Endothelial cell (in vitro differentiated cells): ENCODE data around the gene MYH1. TPM values are rescaled to one million over a fixed set of nuclear protein-coding genes. Genes with fewer than 3 reads are reported as not detected.

Experiments used
- DNase-seq: peaks from one replicate; pipeline ENCODE4 v3.0.0; 2021; ENCODE audit warnings: low spot score
- H3K27ac Mint-ChIP-seq: one replicate; pipeline ENCODE4 v1.8.0; 2021; ENCODE audit warnings: mixed read lengths, inconsistent platforms; ENCODE audit not compliant: unreplicated experiment
- H3K27me3 Mint-ChIP-seq: one replicate; pipeline ENCODE4 v1.8.0; 2021; ENCODE audit warnings: mild to moderate bottlenecking, moderate library complexity, mixed read lengths, inconsistent platforms; ENCODE audit not compliant: unreplicated experiment
- H3K36me3 Mint-ChIP-seq: one replicate; pipeline ENCODE4 v1.8.0; 2021; ENCODE audit warnings: mild to moderate bottlenecking, low read depth, mixed read lengths, inconsistent platforms; ENCODE audit not compliant: unreplicated experiment
- H3K4me1 Mint-ChIP-seq: one replicate; pipeline ENCODE4 v1.8.0; 2021; ENCODE audit warnings: mild to moderate bottlenecking, mixed read lengths, inconsistent platforms; ENCODE audit not compliant: unreplicated experiment
- H3K4me3 Mint-ChIP-seq: one replicate; pipeline ENCODE4 v1.8.0; 2021; ENCODE audit warnings: mild to moderate bottlenecking, mixed read lengths, inconsistent platforms; ENCODE audit not compliant: unreplicated experiment
- H3K9me3 Mint-ChIP-seq: one replicate; pipeline ENCODE4 v1.8.0; 2021; ENCODE audit warnings: mixed read lengths, inconsistent platforms; ENCODE audit not compliant: unreplicated experiment
- long read RNA-seq: library from polyadenylated mRNA; unstranded; transcript quantifications from one replicate; pipeline ENCODE4 v2.0.0, GENCODE V29; 2020; ENCODE audit not compliant: unreplicated experiment
- total RNA-seq: library from RNA; stranded (reverse); fragmentation: NEBNext Ultra II Directional; extraction: Animal tissue kit (Norgen Biotek cat#: 25700); gene quantifications from one replicate; pipeline ENCODE4 v1.2.1, GENCODE V29; 2021; ENCODE audit not compliant: unreplicated experiment
- TF ChIP-seq, protein P1 (sequence below): fragments of 200-600 bp; sonication (generic); IDR thresholded peaks from one replicate; pipeline ENCODE4 v1.5.0; 2021; ENCODE audit warnings: antibody characterized with exemption; ENCODE audit not compliant: unreplicated experiment

The MYH1 gene
- not detected for total RNA-seq
- long read RNA-seq, result 0 reads

DNA sequence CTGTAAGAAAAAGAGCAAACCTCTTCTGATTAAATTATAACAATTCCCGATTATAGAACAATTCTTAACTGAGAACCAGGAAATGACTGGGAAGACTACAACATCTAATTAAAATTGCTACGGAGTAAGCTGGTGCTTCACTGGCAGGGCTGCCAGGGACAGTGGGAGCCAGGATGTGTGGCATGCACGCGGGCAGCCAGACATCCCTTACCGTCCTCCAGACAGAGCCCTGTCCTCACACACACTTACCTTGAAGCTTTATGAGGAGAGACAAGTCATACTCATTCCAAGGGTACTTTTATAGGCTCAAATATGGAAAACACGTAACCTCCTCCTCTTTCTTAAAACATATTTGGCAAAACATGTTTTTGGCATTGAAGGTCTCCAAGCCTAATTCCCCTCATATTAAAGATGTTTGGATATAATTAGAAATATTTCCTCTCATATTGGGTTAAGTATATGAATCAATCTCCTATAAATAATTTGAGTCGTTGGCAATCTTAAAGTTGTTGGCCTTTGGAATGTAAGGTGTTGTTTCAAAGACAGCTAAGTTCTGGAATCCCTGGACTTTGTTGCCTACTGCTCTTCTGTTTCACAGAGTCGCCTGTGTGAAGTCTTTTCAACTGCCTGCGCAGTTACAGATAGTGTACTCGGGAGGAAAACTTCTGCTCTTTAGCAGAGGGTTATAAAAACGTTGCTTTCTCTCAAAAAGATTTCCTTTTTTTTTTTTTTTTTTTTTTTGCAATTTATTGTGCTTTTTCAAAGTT lies at the start of gene MYH1:
TSS of gene MYH1 (minus strand) at position 272 of the 767 bp plus-strand sequence. CDS start 1,900 bp downstream, outside the sequence.
- Mint-ChIP-seq H3K4me3 (no peak within 1 kb of the TSS), H3K27ac (no peak within 1 kb of the TSS), H3K27me3 (no peaks in the 10 kb centered on the region), H3K4me1 (no peaks in the 10 kb centered on the region), H3K36me3 (peaks cover 3% of the 10 kb centered on the region), H3K9me3 (no peaks in the 10 kb centered on the region)
- TF ChIP-seq, protein P1, sequence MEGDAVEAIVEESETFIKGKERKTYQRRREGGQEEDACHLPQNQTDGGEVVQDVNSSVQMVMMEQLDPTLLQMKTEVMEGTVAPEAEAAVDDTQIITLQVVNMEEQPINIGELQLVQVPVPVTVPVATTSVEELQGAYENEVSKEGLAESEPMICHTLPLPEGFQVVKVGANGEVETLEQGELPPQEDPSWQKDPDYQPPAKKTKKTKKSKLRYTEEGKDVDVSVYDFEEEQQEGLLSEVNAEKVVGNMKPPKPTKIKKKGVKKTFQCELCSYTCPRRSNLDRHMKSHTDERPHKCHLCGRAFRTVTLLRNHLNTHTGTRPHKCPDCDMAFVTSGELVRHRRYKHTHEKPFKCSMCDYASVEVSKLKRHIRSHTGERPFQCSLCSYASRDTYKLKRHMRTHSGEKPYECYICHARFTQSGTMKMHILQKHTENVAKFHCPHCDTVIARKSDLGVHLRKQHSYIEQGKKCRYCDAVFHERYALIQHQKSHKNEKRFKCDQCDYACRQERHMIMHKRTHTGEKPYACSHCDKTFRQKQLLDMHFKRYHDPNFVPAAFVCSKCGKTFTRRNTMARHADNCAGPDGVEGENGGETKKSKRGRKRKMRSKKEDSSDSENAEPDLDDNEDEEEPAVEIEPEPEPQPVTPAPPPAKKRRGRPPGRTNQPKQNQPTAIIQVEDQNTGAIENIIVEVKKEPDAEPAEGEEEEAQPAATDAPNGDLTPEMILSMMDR, result no peak
- no peak for DNase-seq

DNA sequence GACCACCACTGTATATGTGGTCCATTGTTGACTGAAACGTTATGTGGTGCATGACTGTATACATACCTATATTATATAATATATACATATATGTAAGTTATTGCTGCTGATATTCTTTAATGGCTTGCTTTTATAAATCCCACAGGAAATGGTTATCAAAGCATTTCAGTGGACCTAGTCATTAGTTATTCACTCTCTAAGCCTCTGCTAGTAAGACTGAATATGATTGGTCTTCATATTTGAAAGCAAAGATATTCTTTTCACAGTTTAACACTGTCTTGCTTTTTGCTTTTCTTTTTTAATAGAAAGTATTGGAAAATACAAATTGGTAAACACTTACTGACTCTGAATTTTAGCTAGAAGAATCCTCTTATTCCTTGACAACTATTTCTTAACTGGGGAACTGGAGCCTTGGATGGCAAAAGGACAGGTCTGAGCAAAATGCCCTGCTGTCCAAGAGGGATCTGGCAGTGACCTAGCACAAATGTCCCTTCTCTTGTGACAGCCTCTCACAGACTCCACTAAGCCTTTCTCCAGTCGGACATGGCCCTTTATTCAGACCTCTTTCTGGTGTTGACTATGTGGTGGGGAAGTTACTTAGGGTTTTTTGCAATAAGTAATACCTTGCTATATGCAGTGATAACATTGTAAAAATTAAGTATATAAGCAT lies 45.8 kb upstream of the MYH1 start:
- TF ChIP-seq, protein P1, result no peak
- Mint-ChIP-seq H3K4me3 (no peak overlapping the region), H3K4me1 (no peaks in the 10 kb centered on the region), H3K36me3 (no peaks in the 10 kb centered on the region), H3K9me3 (no peaks in the 10 kb centered on the region), H3K27me3 (no peaks in the 10 kb centered on the region), H3K27ac (no peak overlapping the region)
- DNase-seq, result no peak

DNA sequence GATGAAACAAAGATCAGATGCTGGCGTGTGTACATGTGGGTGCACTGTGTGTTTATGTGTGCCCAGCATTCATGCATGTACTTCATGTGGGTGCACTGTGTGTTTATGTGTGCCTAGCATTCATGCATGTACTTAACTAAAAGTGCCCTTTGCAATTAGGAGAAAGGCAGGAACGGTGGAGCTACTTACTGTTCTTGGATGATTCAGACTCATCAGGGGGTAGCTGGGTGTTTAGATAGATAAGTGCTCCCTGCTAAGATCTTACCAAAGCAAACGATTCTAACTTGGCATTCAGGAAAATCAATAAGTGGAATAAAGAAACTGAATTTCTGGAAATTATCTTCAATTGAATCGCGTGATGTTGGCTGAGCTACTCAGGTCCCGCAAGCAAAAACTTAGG lies 39.7 kb upstream of the MYH1 start:
- H3K27me3 Mint-ChIP-seq, result peaks cover under 1% of the 10 kb centered on the region
- DNase-seq, result no peak
- no peak overlapping the region for H3K27ac Mint-ChIP-seq

DNA sequence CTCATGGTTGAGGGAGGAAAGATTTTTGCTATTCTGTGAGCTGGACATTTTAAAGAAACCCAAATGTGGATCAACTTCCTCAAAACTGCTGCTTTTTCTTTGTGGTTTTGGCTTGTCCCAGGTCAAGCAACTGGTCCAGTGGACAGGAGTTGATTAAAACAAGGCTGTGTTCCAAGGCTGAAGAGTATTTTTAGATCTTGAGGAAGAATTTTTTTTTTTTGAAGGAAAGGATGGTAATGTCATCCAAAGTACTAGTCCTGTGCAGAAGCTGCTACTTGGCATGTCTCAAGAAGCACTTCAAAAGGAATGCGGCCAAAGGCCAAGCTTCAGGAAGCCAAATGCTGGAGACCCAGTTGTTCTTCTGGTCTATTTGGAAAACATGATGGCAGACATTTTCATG lies 39.1 kb upstream of the MYH1 start:
- TF ChIP-seq, protein P1, result no peak
- Mint-ChIP-seq H3K36me3 (no peaks in the 10 kb centered on the region), H3K4me1 (no peaks in the 10 kb centered on the region), H3K9me3 (no peaks in the 10 kb centered on the region), H3K27me3 (peaks cover 5% of the 10 kb centered on the region), H3K4me3 (no peak overlapping the region), H3K27ac (no peak overlapping the region)
- DNase-seq, result no peak

More for the DNA sequence above, 39.7 kb upstream of the MYH1 start:
- Mint-ChIP-seq H3K4me3 (no peak overlapping the region), H3K36me3 (no peaks in the 10 kb centered on the region), H3K9me3 (no peaks in the 10 kb centered on the region), H3K4me1 (no peaks in the 10 kb centered on the region)
- TF ChIP-seq, protein P1, result no peak
